Smooth muscle cell (in vitro differentiated cells): ENCODE measurements around the gene ZNF414. TPM values are rescaled to one million over a fixed set of nuclear protein-coding genes. Genes with fewer than 3 reads are reported as not detected.

Experiments
- DNase-seq: peaks from one replicate; lab custom pipeline; 2025; ENCODE audit not compliant: unreplicated experiment; lab: John Stamatoyannopoulos, UW
- H2AFZ ChIP-seq: fragments of 200-600 bp; sonication (generic); 2 replicates; pipeline ENCODE4 v1.6.0; 2016; ENCODE audit warnings: antibody characterized with exemption, low read depth, mild to moderate bottlenecking
- H3F3A ChIP-seq: fragments of 200-600 bp; sonication (generic); 2 replicates; pipeline ENCODE4 v1.6.0; 2017; ENCODE audit warnings: antibody characterized with exemption, low read depth
- H3K27ac ChIP-seq: fragments of 200-600 bp; sonication (generic); 2 replicates; pipeline ENCODE4 v1.5.1; 2016; ENCODE audit warnings: low read depth, mild to moderate bottlenecking
- H3K27me3 ChIP-seq: fragments of 200-600 bp; sonication (generic); 2 replicates; pipeline ENCODE4 v1.6.1; 2016; ENCODE audit warnings: low read depth, mild to moderate bottlenecking
- H3K36me3 ChIP-seq: fragments of 200-600 bp; sonication (generic); 2 replicates; pipeline ENCODE4 v1.5.1; 2016; ENCODE audit warnings: low read depth
- H3K4me1 ChIP-seq: fragments of 200-600 bp; sonication (generic); 2 replicates; pipeline ENCODE4 v1.5.1; 2016; ENCODE audit warnings: low read depth
- H3K4me2 ChIP-seq: fragments of 200-600 bp; sonication (generic); 2 replicates; pipeline ENCODE4 v1.6.0; 2016; ENCODE audit warnings: mild to moderate bottlenecking
- H3K4me3 ChIP-seq: fragments of 200-600 bp; sonication (generic); 2 replicates; pipeline ENCODE4 v1.5.1; 2016; ENCODE audit warnings: mild to moderate bottlenecking
- H3K79me2 ChIP-seq: fragments of 200-600 bp; sonication (generic); 2 replicates; pipeline ENCODE4 v1.6.0; 2016; ENCODE audit warnings: low read depth, mild to moderate bottlenecking
- H3K9ac ChIP-seq: fragments of 200-600 bp; sonication (generic); 2 replicates; pipeline ENCODE4 v1.6.0; 2016; ENCODE audit warnings: low read depth
- H3K9me3 ChIP-seq: fragments of 200-600 bp; sonication (generic); replicated peaks from 2 replicates; pipeline ENCODE4 v1.5.1; 2016; ENCODE audit warnings: low read depth
- H4K20me1 ChIP-seq: fragments of 200-600 bp; sonication (generic); 2 replicates; pipeline ENCODE4 v1.6.0; 2016; ENCODE audit warnings: low read depth
- WGBS: methylation state at CpG from one replicate; pipeline ENCODE4 v1.1.7; 2016; ENCODE audit warnings: low lambda C conversion rate; 5-methylcytosine and 5-hydroxymethylcytosine counted together
- polyA plus RNA-seq: library from polyadenylated mRNA; unstranded; fragments of >200 nt; fragmentation: Nextera tagmentation; extraction: Ambion mirVana; gene quantifications from 2 replicates; pipeline ENCODE4 v1.2.1, GENCODE V29; 2016
- total RNA-seq: library from RNA; depleted of rRNA; stranded (reverse); fragments of >200 nt; gene quantifications from 2 replicates; pipeline ENCODE4 v1.2.3, GENCODE V29; 2014
- TF ChIP-seq, protein P1 (sequence below): fragments of 200-600 bp; sonication (generic); IDR thresholded peaks from 2 replicates; pipeline ENCODE4 v1.5.1; 2017; ENCODE audit warnings: borderline replicate concordance, mild to moderate bottlenecking, antibody characterized with exemption; ENCODE audit not compliant: insufficient read depth, poor library complexity, severe bottlenecking

ZNF414 gene
- total and polyA plus RNA-seq, 2 experiments from 2014 or later, result 10.2 to 33.0 TPM

DNA sequence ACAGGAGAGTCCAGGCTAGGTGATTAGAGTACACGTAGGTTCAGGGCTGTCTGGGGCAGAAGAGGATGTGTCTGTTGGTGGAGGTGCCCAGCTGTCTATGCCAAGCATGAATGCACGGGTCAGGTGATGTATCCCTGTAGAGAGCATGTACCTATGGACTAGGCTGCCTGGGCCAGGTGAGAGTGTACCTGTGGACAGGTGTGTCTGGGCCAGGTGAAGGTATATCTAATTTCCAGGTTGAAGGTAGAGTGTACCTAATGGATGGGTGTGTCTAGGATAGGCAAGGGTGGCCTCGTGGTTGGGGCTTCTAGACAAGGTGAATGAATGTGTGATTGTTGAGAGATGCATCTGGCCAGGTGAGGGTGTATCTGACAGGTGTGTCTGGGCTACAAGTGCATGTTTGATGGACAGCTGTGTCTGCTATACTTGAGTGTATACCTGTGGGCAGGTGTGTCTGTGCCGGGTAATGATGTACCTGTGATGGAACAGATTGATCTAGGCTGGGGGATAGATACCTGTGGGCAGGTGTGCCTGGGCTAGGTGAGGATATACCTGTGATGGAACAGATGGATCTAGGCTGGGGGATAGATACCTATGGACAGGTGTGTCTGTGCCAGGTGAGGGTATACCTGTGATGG, 15.5 kb upstream of the ZNF414 start:
- 98% methylated on average over 4 of the region's 4 CpGs for WGBS
- peaks cover 7% of the 10 kb centered on the region for H3K79me2 ChIP-seq
- H3K9ac ChIP-seq, result no peak overlapping the region
- H2AFZ ChIP-seq, result no peak overlapping the region
- H3K27me3 ChIP-seq, result no peaks in the 10 kb centered on the region
- no peaks in the 10 kb centered on the region for H3K9me3 ChIP-seq
- no peaks in the 10 kb centered on the region for H3K36me3 ChIP-seq
- no peaks in the 10 kb centered on the region for H3F3A ChIP-seq
- H4K20me1 ChIP-seq, result peaks cover 14% of the 10 kb centered on the region
- DNase-seq, result no peak
- H3K4me3 ChIP-seq, result no peak overlapping the region
- TF ChIP-seq, protein P1, sequence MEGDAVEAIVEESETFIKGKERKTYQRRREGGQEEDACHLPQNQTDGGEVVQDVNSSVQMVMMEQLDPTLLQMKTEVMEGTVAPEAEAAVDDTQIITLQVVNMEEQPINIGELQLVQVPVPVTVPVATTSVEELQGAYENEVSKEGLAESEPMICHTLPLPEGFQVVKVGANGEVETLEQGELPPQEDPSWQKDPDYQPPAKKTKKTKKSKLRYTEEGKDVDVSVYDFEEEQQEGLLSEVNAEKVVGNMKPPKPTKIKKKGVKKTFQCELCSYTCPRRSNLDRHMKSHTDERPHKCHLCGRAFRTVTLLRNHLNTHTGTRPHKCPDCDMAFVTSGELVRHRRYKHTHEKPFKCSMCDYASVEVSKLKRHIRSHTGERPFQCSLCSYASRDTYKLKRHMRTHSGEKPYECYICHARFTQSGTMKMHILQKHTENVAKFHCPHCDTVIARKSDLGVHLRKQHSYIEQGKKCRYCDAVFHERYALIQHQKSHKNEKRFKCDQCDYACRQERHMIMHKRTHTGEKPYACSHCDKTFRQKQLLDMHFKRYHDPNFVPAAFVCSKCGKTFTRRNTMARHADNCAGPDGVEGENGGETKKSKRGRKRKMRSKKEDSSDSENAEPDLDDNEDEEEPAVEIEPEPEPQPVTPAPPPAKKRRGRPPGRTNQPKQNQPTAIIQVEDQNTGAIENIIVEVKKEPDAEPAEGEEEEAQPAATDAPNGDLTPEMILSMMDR, result no peak
- no peak overlapping the region for H3K4me2 ChIP-seq
- H3K27ac ChIP-seq, result no peak overlapping the region
- no peaks in the 10 kb centered on the region for H3K4me1 ChIP-seq

DNA sequence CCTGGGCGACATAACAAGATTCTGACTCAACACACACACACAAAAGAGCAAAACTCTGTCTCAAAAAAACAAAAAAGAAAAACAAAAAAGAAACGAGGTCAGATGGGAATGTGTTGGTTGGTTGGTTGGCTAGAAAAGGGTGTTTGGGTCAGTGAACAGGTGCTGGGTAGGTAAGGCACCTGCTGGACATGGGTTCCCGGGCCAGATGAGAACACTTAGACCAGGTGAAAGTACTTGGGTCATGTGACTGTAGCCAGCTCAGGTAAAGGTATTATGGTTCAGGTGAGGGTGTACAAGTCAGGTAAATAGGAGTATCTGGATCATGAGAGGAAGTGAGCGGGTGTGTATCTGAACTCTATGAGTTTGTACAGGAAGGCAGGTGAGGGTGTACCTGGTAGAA, 14.5 kb upstream of the ZNF414 start:
- Histone ChIP-seq H3K27me3 (no peaks in the 10 kb centered on the region), H2AFZ (no peak overlapping the region), H3K9ac (no peak overlapping the region), H3K27ac (no peak overlapping the region), H3F3A (no peaks in the 10 kb centered on the region), H3K4me1 (no peaks in the 10 kb centered on the region), H3K4me2 (no peak overlapping the region), H4K20me1 (peaks cover 14% of the 10 kb centered on the region), H3K79me2 (peaks cover 7% of the 10 kb centered on the region), H3K4me3 (no peak overlapping the region), H3K36me3 (no peaks in the 10 kb centered on the region), H3K9me3 (no peaks in the 10 kb centered on the region)
- no peak for DNase-seq
- WGBS, result 86% methylated on average over 4 of the region's 4 CpGs
- TF ChIP-seq, protein P1, result no peak

DNA sequence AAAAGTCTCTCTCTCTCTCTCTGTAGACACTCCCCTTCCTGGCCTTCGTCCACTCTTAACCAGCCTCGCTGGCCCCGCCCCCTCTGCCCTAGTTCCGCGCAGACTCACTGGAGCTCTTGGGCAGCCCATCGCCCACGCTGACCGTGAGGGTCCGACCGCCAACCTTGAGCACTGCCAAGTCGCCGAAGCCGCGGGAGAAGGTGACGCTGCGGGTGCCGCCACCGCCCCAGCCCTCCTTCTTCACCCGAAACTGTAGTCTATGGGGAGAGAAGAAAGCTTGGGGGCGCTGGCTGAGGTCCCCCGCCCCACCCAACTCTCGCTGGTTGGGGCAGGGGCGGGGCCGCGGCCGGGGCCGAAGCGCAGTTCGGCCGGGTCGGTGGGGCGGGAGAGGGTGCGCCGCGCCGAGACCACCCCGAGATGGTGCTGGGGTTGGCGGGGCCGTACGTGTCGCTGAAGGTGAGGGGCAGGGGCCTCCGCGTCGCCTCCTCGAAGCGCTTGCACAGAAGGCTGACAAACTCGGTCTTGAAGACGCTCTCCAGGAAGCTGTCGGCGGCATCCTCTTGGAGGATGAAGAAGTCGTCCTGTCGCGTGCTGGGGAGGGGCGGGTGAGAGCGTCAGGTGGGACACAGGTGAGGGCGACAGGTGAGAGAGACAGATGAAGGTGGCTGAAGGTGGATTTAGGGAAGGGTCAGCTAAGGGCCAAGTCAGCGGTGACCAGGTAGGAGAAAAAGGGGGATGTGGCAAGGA, 12.6 kb upstream of the ZNF414 start:
- H4K20me1 ChIP-seq, result peaks cover 14% of the 10 kb centered on the region

More for the DNA sequence above, 12.6 kb upstream of the ZNF414 start:
- no peaks in the 10 kb centered on the region for H3K27me3 ChIP-seq
- 4% methylated on average over 33 of the region's 57 CpGs for WGBS
- peak overlapping the region; percentile 97 for H3K27ac ChIP-seq
- H3F3A ChIP-seq, result no peaks in the 10 kb centered on the region
- no peaks in the 10 kb centered on the region for H3K36me3 ChIP-seq
- peak overlapping the region; percentile 80 for H3K4me3 ChIP-seq
- peak overlapping the region; percentile 96 for H3K9ac ChIP-seq
- TF ChIP-seq, protein P1, result no peak
- peak; percentile 83 for DNase-seq
- H3K4me2 ChIP-seq, result peak overlapping the region; percentile 89
- peak overlapping the region; percentile 78 for H2AFZ ChIP-seq
- no peaks in the 10 kb centered on the region for H3K9me3 ChIP-seq
- peaks cover 7% of the 10 kb centered on the region for H3K79me2 ChIP-seq
- H3K4me1 ChIP-seq, result no peaks in the 10 kb centered on the region
